ENCODE results near the gene SETD1B. TPM values are rescaled to one million over a fixed set of nuclear protein-coding genes. Genes with fewer than 3 reads are reported as not detected.

Gene SETD1B
- total RNA-seq, 1 donor = 5.8 TPM

GRCh38 chr12:121762269-121762668, 41.5 kb upstream of the SETD1B start:
- no peak overlapping the region for H2AFZ ChIP-seq (ENCODE audit: low read length)
- H4K20me1 ChIP-seq (ENCODE audit: insufficient read depth, low read length) = peaks cover 3% of the 10 kb centered on the region
- H3K9me3 ChIP-seq (ENCODE audit: low read depth, low read length) = no peaks in the 10 kb centered on the region
- peaks cover 17% of the 10 kb centered on the region for H3K4me1 ChIP-seq (ENCODE audit: insufficient read depth, low read length)
- DNase-seq (ENCODE audit: insufficient read length, low spot score, missing footprints) = peak; percentile 75
- TF ChIP-seq CTCF (IDR thresholded peaks at IDR 0.05; ENCODE audit: extremely low read depth, low read depth, low read length) = no peak
- H3K27me3 ChIP-seq (ENCODE audit: insufficient read depth, low read length) = no peaks in the 10 kb centered on the region
- no peak overlapping the region for H3K4me2 ChIP-seq (ENCODE audit: insufficient read depth, low read length)
- no peaks in the 10 kb centered on the region for H3K79me2 ChIP-seq (ENCODE audit: insufficient read depth, low read length)
- H3K27ac ChIP-seq (ENCODE audit: low read depth, low read length) = no peak overlapping the region
- H3K36me3 ChIP-seq (ENCODE audit: insufficient read depth, low read length) = peaks cover 2% of the 10 kb centered on the region
- no peak overlapping the region for H3K4me3 ChIP-seq (ENCODE audit: insufficient read depth, low read length)

GRCh38 chr12:121764808-121765207, 39.0 kb upstream of the SETD1B start:
- no peak overlapping the region for H3K4me2 ChIP-seq (ENCODE audit: insufficient read depth, low read length)
- no peak overlapping the region for H3K4me3 ChIP-seq (ENCODE audit: insufficient read depth, low read length)
- no peak overlapping the region for H3K27ac ChIP-seq (ENCODE audit: low read depth, low read length)
- H3K27me3 ChIP-seq (ENCODE audit: insufficient read depth, low read length) = no peaks in the 10 kb centered on the region
- H3K36me3 ChIP-seq (ENCODE audit: insufficient read depth, low read length) = peaks cover 2% of the 10 kb centered on the region
- H3K9me3 ChIP-seq (ENCODE audit: low read depth, low read length) = no peaks in the 10 kb centered on the region
- no peak overlapping the region for H2AFZ ChIP-seq (ENCODE audit: low read length)
- peaks cover 30% of the 10 kb centered on the region for H3K4me1 ChIP-seq (ENCODE audit: insufficient read depth, low read length)
- H4K20me1 ChIP-seq (ENCODE audit: insufficient read depth, low read length) = peaks cover 9% of the 10 kb centered on the region
- DNase-seq (ENCODE audit: insufficient read length, low spot score, missing footprints) = no peak
- no peaks in the 10 kb centered on the region for H3K79me2 ChIP-seq (ENCODE audit: insufficient read depth, low read length)
- TF ChIP-seq CTCF (IDR thresholded peaks at IDR 0.05; ENCODE audit: extremely low read depth, low read depth, low read length) = no peak

- Histone ChIP-seq H3K9me3 (ENCODE audit: low read depth, low read length) (no peaks in the 10 kb centered on the region), H2AFZ (ENCODE audit: low read length) (no peak overlapping the region), H3K27me3 (ENCODE audit: insufficient read depth, low read length) (no peaks in the 10 kb centered on the region), H4K20me1 (ENCODE audit: insufficient read depth, low read length) (peaks cover 9% of the 10 kb centered on the region), H3K4me3 (ENCODE audit: insufficient read depth, low read length) (no peak overlapping the region), H3K36me3 (ENCODE audit: insufficient read depth, low read length) (peaks cover 2% of the 10 kb centered on the region), H3K4me1 (ENCODE audit: insufficient read depth, low read length) (peaks cover 30% of the 10 kb centered on the region), H3K27ac (ENCODE audit: low read depth, low read length) (no peak overlapping the region), H3K79me2 (ENCODE audit: insufficient read depth, low read length) (no peaks in the 10 kb centered on the region), H3K4me2 (ENCODE audit: insufficient read depth, low read length) (no peak overlapping the region)
- no peak for TF ChIP-seq CTCF (IDR thresholded peaks at IDR 0.05; ENCODE audit: extremely low read depth, low read depth, low read length)
- peak; percentile 92 for DNase-seq (ENCODE audit: insufficient read length, low spot score, missing footprints)
Observed at GRCh38 chr12:121765573-121765972, 38.2 kb upstream of the SETD1B start.

GRCh38 chr12:121766290-121767039, 37.3 kb upstream of the SETD1B start:
- TF ChIP-seq CTCF (IDR thresholded peaks at IDR 0.05; ENCODE audit: extremely low read depth, low read depth, low read length) = no peak
- H4K20me1 ChIP-seq (ENCODE audit: insufficient read depth, low read length) = peaks cover 9% of the 10 kb centered on the region
- no peak overlapping the region for H2AFZ ChIP-seq (ENCODE audit: low read length)
- no peaks in the 10 kb centered on the region for H3K79me2 ChIP-seq (ENCODE audit: insufficient read depth, low read length)
- H3K27ac ChIP-seq (ENCODE audit: low read depth, low read length) = no peak overlapping the region
- H3K9me3 ChIP-seq (ENCODE audit: low read depth, low read length) = no peaks in the 10 kb centered on the region
- H3K27me3 ChIP-seq (ENCODE audit: insufficient read depth, low read length) = no peaks in the 10 kb centered on the region
- H3K4me3 ChIP-seq (ENCODE audit: insufficient read depth, low read length) = no peak overlapping the region
- peaks cover 2% of the 10 kb centered on the region for H3K36me3 ChIP-seq (ENCODE audit: insufficient read depth, low read length)
- H3K4me2 ChIP-seq (ENCODE audit: insufficient read depth, low read length) = no peak overlapping the region
- H3K4me1 ChIP-seq (ENCODE audit: insufficient read depth, low read length) = peaks cover 30% of the 10 kb centered on the region
- DNase-seq (ENCODE audit: insufficient read length, low spot score, missing footprints) = peak; percentile 89
